Uterus (tissue), 2 donors: Measurements from ENCODE around the gene VWA3B.

ENCODE experiments used
- POLR2A ChIP-seq, 2 donors: fragments of 450-650 bp; IDR thresholded peaks; one replicate each; pipeline ENCODE4 v1.6.1; 2016; ENCODE audit warnings: antibody characterized with exemption in 2 of 2, mild to moderate bottlenecking in 1 of 2, moderate library complexity in 1 of 2
- TF ChIP-seq, protein P1 (sequence below), 4 experiments: fragments of 200-600 bp in 2 of 4; fragments of 450-650 bp in 2 of 4; sonication (generic) in 2 of 4; IDR thresholded peaks; one replicate each; pipeline ENCODE4 v1.5.1; 2016 to 2019; ENCODE audit warnings: antibody characterized with exemption in 4 of 4, mild to moderate bottlenecking in 2 of 4, moderate library complexity in 1 of 4

DNA sequence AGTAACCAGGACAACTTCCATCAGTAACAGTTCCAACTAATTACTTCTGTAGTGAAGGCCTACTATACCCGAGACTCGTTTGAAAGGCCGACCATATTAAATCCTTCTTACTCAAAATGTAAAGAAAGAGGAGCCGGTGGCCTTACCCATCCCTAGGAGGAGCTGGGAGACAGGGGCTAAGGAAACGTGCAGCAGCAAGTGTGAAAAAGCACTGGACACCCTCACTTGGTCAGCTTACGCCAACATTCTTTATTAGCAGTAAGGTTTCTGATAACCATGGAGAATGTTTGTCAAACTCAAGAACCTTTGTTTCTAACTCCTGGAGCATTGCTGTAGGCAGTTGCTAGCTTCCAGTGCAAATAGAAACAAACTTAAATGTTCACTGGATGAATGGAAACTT lies 26.7 kb upstream of the VWA3B start:
- TF ChIP-seq, protein P1, sequence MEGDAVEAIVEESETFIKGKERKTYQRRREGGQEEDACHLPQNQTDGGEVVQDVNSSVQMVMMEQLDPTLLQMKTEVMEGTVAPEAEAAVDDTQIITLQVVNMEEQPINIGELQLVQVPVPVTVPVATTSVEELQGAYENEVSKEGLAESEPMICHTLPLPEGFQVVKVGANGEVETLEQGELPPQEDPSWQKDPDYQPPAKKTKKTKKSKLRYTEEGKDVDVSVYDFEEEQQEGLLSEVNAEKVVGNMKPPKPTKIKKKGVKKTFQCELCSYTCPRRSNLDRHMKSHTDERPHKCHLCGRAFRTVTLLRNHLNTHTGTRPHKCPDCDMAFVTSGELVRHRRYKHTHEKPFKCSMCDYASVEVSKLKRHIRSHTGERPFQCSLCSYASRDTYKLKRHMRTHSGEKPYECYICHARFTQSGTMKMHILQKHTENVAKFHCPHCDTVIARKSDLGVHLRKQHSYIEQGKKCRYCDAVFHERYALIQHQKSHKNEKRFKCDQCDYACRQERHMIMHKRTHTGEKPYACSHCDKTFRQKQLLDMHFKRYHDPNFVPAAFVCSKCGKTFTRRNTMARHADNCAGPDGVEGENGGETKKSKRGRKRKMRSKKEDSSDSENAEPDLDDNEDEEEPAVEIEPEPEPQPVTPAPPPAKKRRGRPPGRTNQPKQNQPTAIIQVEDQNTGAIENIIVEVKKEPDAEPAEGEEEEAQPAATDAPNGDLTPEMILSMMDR (IDR thresholded peaks at IDR 0.05) = no peak
- no peak for TF ChIP-seq POLR2A (IDR thresholded peaks at IDR 0.05)
